ENCODE measurements around the gene ENPP3. TPM values are rescaled to one million over a fixed set of nuclear protein-coding genes. Genes with fewer than 3 reads are reported as not detected.

The ENPP3 gene
- total RNA-seq, 1 donor from 2014 or later = not detected

DNA sequence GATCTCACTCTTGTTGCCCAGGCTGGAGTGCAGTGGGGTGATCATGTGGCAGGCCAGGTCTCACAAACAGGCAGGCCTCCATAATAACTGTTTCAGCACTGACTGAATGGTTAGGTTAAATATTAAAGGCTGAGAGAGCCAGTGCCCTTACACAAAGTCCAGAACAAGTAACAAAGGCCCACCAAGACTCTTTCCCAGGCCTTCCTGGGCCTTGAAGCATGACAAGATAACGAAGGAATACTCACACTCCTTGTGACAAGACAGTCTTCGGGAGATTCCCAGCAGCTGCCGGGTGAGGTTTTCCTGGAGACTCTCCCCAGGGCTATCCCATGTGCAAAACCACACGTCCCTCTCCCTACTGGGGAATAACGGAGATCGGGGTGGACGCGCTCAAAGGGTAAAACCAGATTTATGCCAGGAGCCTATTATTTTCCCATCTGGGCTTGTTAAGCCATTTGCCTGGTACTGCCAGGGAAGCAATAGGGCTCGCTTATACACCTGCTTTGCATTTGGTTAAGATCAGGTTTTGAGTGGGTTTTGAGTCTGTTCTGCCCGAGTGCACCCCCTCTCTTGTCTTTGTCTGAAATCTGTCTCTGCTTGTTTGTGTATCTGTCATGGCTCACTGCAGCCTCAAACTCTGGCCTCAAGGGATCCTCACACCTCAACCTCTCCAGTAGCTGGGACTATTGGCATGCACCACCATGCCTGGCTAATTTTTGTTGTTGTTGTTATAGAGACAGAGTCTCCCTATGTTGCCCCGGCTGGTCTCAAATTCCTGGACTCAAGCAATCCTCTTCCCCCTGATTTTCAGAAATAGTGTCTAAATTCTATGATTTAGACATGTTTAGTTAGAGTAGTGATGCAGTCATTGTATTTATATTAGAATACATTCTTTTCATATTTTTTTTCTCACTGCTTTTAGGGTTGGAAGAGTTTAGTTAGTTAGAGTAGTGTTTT, 1.4 kb upstream of the ENPP3 start:
- H3K27me3 Mint-ChIP-seq (ENCODE audit: low read depth) = no peaks in the 10 kb centered on the region
- no peak for DNase-seq (ENCODE audit: low spot score)
- H3K4me3 Mint-ChIP-seq (ENCODE audit: unreplicated experiment) = no peak overlapping the region
- H3K27ac Mint-ChIP-seq (ENCODE audit: unreplicated experiment) = no peak overlapping the region
- TF ChIP-seq, protein P1, sequence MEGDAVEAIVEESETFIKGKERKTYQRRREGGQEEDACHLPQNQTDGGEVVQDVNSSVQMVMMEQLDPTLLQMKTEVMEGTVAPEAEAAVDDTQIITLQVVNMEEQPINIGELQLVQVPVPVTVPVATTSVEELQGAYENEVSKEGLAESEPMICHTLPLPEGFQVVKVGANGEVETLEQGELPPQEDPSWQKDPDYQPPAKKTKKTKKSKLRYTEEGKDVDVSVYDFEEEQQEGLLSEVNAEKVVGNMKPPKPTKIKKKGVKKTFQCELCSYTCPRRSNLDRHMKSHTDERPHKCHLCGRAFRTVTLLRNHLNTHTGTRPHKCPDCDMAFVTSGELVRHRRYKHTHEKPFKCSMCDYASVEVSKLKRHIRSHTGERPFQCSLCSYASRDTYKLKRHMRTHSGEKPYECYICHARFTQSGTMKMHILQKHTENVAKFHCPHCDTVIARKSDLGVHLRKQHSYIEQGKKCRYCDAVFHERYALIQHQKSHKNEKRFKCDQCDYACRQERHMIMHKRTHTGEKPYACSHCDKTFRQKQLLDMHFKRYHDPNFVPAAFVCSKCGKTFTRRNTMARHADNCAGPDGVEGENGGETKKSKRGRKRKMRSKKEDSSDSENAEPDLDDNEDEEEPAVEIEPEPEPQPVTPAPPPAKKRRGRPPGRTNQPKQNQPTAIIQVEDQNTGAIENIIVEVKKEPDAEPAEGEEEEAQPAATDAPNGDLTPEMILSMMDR (IDR thresholded peaks at IDR 0.05) = no peak
- H3K4me1 Mint-ChIP-seq (ENCODE audit: low read depth) = peaks cover 6% of the 10 kb centered on the region
- no peaks in the 10 kb centered on the region for H3K9me3 Mint-ChIP-seq (ENCODE audit: low read depth)
- H3K36me3 Mint-ChIP-seq (ENCODE audit: low read depth) = no peaks in the 10 kb centered on the region

DNA sequence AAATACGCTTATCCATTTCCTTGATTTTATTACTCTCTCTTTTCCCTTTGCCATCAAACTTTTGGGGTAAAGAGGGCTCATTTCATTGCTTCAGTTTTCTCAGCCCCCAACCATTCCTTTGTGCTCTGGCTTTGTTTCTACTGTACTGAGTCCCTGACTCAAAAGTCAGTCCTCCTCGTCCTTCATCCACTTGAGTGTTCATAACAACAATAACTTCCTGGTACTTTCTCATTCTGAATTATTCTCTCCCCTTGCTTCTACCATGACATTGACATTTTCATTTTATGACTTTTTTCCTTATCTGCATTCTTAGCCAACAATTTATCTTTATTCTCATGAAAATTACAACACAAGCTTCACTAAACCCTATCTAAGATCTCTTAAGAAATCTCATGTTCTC, 911 bp downstream of the ENPP3 start:
- Mint-ChIP-seq H3K4me1 (ENCODE audit: low read depth) (peaks cover 6% of the 10 kb centered on the region), H3K27ac (ENCODE audit: unreplicated experiment) (no peak overlapping the region), H3K9me3 (ENCODE audit: low read depth) (no peaks in the 10 kb centered on the region), H3K27me3 (ENCODE audit: low read depth) (no peaks in the 10 kb centered on the region), H3K36me3 (ENCODE audit: low read depth) (no peaks in the 10 kb centered on the region), H3K4me3 (ENCODE audit: unreplicated experiment) (no peak overlapping the region)
- DNase-seq (ENCODE audit: low spot score) = no peak
- TF ChIP-seq, protein P1 (IDR thresholded peaks at IDR 0.05) = no peak

DNA sequence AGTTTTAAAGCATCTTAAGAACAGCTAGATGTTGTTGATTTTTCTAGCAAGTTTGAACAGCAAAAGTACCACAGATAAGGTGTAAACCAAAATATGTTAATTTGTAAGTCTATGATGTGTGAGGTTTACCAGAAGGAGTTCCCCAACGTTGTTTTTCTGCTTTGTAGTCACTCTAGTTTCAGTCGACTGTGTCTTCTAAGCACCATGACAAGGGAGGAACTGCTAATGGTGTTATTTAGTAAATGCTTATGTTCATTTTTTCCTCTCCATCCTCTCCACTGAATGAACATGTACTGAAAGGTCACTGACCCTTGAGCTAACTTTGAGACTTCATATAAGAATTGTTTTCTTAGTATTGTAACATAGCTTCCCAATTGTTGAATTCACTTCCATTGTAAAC, 3.0 kb downstream of the ENPP3 start:
- Mint-ChIP-seq H3K27me3 (ENCODE audit: low read depth) (no peaks in the 10 kb centered on the region), H3K9me3 (ENCODE audit: low read depth) (no peaks in the 10 kb centered on the region), H3K27ac (ENCODE audit: unreplicated experiment) (no peak overlapping the region), H3K36me3 (ENCODE audit: low read depth) (no peaks in the 10 kb centered on the region), H3K4me3 (ENCODE audit: unreplicated experiment) (no peak overlapping the region), H3K4me1 (ENCODE audit: low read depth) (peaks cover 6% of the 10 kb centered on the region)
- TF ChIP-seq, protein P1 (IDR thresholded peaks at IDR 0.05) = no peak
- DNase-seq (ENCODE audit: low spot score) = no peak

DNA sequence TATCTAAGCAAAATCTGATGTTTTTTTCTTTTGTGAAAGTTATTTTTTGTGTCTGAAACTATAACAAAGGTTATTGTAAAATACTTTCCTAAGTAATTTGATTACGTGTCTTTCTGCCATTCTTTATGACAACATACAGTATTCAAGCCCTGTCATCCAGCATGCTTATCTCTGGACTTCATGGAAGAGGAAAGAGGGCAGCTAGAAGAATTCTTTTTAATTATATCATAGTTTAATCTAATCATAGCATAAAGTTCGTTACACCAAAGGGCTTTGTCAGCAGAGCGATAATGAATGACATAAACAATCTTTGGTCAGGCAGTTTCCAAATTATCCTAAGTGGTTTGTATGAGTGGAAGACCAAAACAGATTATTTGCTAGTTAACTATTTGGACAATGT, 3.5 kb downstream of the ENPP3 start:
- DNase-seq (ENCODE audit: low spot score) = no peak
- Mint-ChIP-seq H3K27ac (ENCODE audit: unreplicated experiment) (no peak overlapping the region), H3K4me3 (ENCODE audit: unreplicated experiment) (no peak overlapping the region), H3K9me3 (ENCODE audit: low read depth) (no peaks in the 10 kb centered on the region), H3K27me3 (ENCODE audit: low read depth) (no peaks in the 10 kb centered on the region), H3K36me3 (ENCODE audit: low read depth) (no peaks in the 10 kb centered on the region), H3K4me1 (ENCODE audit: low read depth) (peaks cover 6% of the 10 kb centered on the region)
- TF ChIP-seq, protein P1 (IDR thresholded peaks at IDR 0.05) = no peak

DNA sequence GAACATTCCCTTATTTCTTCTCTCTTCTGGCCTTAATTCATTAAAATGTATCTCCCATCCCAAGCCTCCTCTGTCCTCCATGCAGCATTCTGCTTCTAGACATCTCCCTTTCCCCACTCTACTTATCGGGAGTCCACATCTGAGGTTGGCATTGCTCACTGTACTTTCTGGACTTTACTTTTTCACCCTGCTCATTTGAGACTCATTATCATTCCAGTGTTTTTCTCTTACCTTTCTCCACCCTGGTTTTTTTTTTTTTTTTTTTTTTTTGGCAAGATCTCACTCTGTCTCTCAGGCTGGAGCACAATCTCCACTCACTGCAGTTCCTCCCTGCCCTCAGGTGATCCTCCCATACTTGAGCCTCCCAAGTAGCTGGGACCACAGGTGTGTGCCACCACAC, 4.5 kb downstream of the ENPP3 start:
- H3K4me1 Mint-ChIP-seq (ENCODE audit: low read depth) = peaks cover 6% of the 10 kb centered on the region
- no peaks in the 10 kb centered on the region for H3K36me3 Mint-ChIP-seq (ENCODE audit: low read depth)
- H3K27ac Mint-ChIP-seq (ENCODE audit: unreplicated experiment) = no peak overlapping the region
- H3K4me3 Mint-ChIP-seq (ENCODE audit: unreplicated experiment) = no peak overlapping the region
- DNase-seq (ENCODE audit: low spot score) = no peak
- TF ChIP-seq, protein P1 (IDR thresholded peaks at IDR 0.05) = no peak
- H3K9me3 Mint-ChIP-seq (ENCODE audit: low read depth) = no peaks in the 10 kb centered on the region
- no peaks in the 10 kb centered on the region for H3K27me3 Mint-ChIP-seq (ENCODE audit: low read depth)

Measured in chondrocyte (in vitro differentiated cells).